MCF 10A (cell line): ENCODE measurements around the gene MUS81. TPM values are rescaled to one million over a fixed set of nuclear protein-coding genes. Genes with fewer than 3 reads are reported as not detected.
"Not testable (repeated sequence)": the region's sequence is repeated elsewhere in the genome, so short reads cannot be mapped to it uniquely, and the experiment has no call there.

Experiments
- BruUV-seq: library from RNA; stranded (reverse); fragments of 400-500 nt; replicated peaks from 2 replicates; lab custom pipeline; 2021; lab: Mats Ljungman, UMichigan
- CTCF ChIA-PET: fragments of 300-600 bp; sonication (Branson Sonifier 250); formaldehyde crosslinking; extraction: SDS; loops from one replicate; lab custom pipeline; 2021; ENCODE audit warnings: antibody characterized with exemption, inconsistent platforms; lab: Yijun Ruan, JAX
- POLR2A ChIA-PET: fragments of 300-600, 350-650 bp; sonication (Branson Sonifier 250); formaldehyde crosslinking; extraction: SDS; loops from one replicate; lab custom pipeline; 2020; ENCODE audit warnings: antibody characterized with exemption, inconsistent platforms; lab: Yijun Ruan, JAX
- DNase-seq: peaks from one replicate; pipeline ENCODE4 v3.0.0-alpha.2; 2018; ENCODE audit not compliant: unreplicated experiment
- H3K27ac Mint-ChIP-seq: one replicate; pipeline ENCODE4 v1.8.0; 2022; ENCODE audit warnings: mild to moderate bottlenecking, low read depth, mixed read lengths; ENCODE audit not compliant: unreplicated experiment
- H3K27me3 Mint-ChIP-seq: one replicate; pipeline ENCODE4 v1.8.0; 2022; ENCODE audit warnings: mixed read lengths; ENCODE audit not compliant: insufficient read depth, unreplicated experiment
- H3K36me3 Mint-ChIP-seq: one replicate; pipeline ENCODE4 v1.8.0; 2022; ENCODE audit warnings: mild to moderate bottlenecking, moderate library complexity, mixed read lengths; ENCODE audit not compliant: insufficient read depth, unreplicated experiment
- H3K4me1 Mint-ChIP-seq: one replicate; pipeline ENCODE4 v1.8.0; 2022; ENCODE audit warnings: mixed read lengths; ENCODE audit not compliant: insufficient read depth, unreplicated experiment
- H3K4me3 Mint-ChIP-seq: one replicate; pipeline ENCODE4 v1.8.0; 2022; ENCODE audit warnings: mild to moderate bottlenecking, moderate library complexity, mixed read lengths; ENCODE audit not compliant: unreplicated experiment
- H3K9me3 Mint-ChIP-seq: one replicate; pipeline ENCODE4 v1.8.0; 2022; ENCODE audit warnings: mixed read lengths; ENCODE audit not compliant: unreplicated experiment
- intact Hi-C: fragments of 100-400 bp; cut with micrococcal nuclease; formaldehyde crosslinking; loops from 2 replicates; pipeline ENCODE4 v1.14.1; 2022
- total RNA-seq: library from RNA; stranded (reverse); gene quantifications from 2 replicates; pipeline ENCODE4 v1.2.3, GENCODE V29; 2022
- TF ChIP-seq, protein P1 (sequence below): fragments of 200-600 bp; IDR thresholded peaks from one replicate; pipeline ENCODE4 v1.8.0; 2022; ENCODE audit warnings: antibody characterized with exemption, mild to moderate bottlenecking; ENCODE audit not compliant: unreplicated experiment

Gene MUS81
- total RNA-seq, 1 experiment from 2014 or later, result 77.6 TPM

DNA sequence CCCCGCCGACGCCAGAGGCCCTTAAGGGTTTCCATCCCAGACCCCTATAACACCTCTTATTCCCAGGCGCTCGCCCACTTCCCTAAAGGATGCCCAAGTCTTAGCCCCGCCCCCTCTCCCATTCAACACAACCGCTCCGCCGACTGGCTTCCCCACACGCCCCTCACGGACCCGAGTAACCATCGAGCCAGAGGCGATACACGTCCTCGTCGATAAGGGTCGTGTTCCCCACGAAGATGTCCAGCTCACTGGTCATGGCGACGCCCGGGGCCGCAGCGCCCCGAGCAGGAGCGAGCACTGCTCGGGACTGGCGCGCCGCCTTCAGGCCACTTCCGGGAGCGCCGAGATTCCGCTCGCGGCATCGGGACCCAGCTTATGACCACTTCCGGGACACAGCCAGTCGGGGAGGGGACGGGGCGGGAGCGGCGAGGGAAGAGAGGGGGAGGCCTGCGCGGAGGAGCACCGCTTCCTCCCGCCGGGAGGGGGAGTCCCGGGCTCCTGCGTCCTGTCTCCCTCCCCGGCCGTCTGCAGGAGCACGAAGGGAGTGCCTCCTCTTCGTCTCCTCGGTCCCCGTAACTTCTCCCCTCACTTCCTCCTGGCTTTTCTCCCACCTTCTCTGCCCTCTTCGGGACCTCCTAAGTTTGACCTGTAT is 28.1 kb downstream of the MUS81 start, which contains the start of gene FIBP:
Gene FIBP, minus strand, starts transcription at position 309 of the 652 bp plus-strand sequence. Its CDS starts 53 bp downstream, at position 256.
- TF ChIP-seq, protein P1, sequence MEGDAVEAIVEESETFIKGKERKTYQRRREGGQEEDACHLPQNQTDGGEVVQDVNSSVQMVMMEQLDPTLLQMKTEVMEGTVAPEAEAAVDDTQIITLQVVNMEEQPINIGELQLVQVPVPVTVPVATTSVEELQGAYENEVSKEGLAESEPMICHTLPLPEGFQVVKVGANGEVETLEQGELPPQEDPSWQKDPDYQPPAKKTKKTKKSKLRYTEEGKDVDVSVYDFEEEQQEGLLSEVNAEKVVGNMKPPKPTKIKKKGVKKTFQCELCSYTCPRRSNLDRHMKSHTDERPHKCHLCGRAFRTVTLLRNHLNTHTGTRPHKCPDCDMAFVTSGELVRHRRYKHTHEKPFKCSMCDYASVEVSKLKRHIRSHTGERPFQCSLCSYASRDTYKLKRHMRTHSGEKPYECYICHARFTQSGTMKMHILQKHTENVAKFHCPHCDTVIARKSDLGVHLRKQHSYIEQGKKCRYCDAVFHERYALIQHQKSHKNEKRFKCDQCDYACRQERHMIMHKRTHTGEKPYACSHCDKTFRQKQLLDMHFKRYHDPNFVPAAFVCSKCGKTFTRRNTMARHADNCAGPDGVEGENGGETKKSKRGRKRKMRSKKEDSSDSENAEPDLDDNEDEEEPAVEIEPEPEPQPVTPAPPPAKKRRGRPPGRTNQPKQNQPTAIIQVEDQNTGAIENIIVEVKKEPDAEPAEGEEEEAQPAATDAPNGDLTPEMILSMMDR, result peak; percentile 84
- DNase-seq, result peak; percentile 97
- POLR2A ChIA-PET, result interaction anchor here (0.6 to 9.9 kb wide), 29 partner anchors 10 to 1576 kb away, joined by 3 to 222 read pairs (median 8); partner anchors contain the start of genes BANF1, C11orf68, CFL1 and DPP3
- Mint-ChIP-seq H3K27me3 (no peaks in the 10 kb centered on the region), H3K4me3 (peak within 1 kb of the TSS; percentile 90), H3K9me3 (no peaks in the 10 kb centered on the region), H3K4me1 (peaks cover 28% of the 10 kb centered on the region), H3K27ac (peak within 1 kb of the TSS; percentile 90), H3K36me3 (peaks cover 66% of the 10 kb centered on the region)
- intact Hi-C loops, result loop anchor here (1.0 to 2.0 kb wide), 2 partner anchors 73 to 101 kb away; partner anchors contain the start of gene SART1
- CTCF ChIA-PET, result interaction anchor here (0.6 to 9.0 kb wide), 29 partner anchors 8 to 442 kb away, joined by 3 to 203 read pairs (median 4); partner anchors contain the start of genes BANF1, CTSW, EIF1AD and FOSL1
- no TSS peak for BruUV-seq

DNA sequence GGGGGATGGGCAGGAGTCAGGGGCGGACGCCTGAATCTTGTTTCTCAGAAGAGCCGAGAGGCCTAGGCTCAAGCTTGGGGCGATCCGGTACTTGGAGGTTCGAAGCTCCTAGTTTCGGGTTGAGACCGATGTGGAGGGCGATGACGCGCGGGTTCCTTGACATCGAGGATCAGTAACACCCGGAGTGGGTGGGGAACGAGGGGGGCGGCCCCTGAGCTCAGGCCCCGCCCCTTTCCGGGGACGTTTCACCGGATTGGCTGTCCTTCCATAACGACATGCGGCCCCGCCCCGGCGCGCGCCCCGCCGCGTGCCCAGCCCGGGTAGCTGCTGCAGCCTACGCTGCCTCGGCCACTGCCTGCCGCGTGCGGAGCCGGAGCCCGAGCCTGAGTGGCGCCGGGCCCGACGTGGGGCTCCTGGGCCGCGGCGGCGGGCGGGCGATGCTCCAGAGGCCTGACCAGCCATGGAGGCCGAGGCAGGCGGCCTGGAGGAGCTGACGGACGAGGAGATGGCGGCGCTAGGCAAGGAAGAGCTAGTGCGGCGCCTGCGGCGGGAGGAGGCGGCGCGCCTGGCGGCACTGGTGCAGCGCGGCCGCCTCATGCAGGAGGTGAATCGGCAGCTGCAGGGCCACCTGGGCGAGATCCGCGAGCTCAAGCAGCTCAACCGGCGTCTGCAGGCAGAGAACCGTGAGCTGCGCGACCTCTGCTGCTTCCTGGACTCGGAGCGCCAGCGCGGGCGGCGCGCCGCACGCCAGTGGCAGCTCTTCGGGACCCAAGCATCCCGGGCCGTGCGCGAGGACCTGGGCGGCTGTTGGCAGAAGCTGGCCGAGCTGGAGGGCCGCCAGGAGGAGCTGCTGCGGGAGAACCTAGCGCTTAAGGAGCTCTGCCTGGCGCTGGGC is 30.3 kb downstream of the MUS81 start, which contains the start of gene CCDC85B:
Gene CCDC85B, plus strand, starts transcription at position 350 of the 895 bp plus-strand sequence. Its CDS starts 111 bp downstream, at position 461.
- Mint-ChIP-seq H3K27me3 (no peaks in the 10 kb centered on the region), H3K9me3 (no peaks in the 10 kb centered on the region), H3K4me1 (peaks cover 32% of the 10 kb centered on the region), H3K27ac (peak within 1 kb of the TSS; percentile 90), H3K4me3 (peak within 1 kb of the TSS; percentile 90), H3K36me3 (peaks cover 74% of the 10 kb centered on the region)
- intact Hi-C loops, result loop anchor here (1.0 kb wide), 2 partner anchors 9 to 21 kb away; no protein-coding TSS in a partner anchor
- peak; percentile 95 for DNase-seq
- POLR2A ChIA-PET, result interaction anchor here (0.6 to 9.9 kb wide), 39 partner anchors 9 to 876 kb away, joined by 3 to 222 read pairs (median 4); partner anchors contain the start of genes BANF1, C11orf68, CFL1 and DPF2
- CTCF ChIA-PET, result interaction anchor here (0.6 to 9.0 kb wide), 14 partner anchors 8 to 380 kb away, joined by 3 to 203 read pairs (median 5); partner anchors contain the start of genes FOSL1 and MUS81
- BruUV-seq, result no TSS peak
- TF ChIP-seq, protein P1, result no peak

DNA sequence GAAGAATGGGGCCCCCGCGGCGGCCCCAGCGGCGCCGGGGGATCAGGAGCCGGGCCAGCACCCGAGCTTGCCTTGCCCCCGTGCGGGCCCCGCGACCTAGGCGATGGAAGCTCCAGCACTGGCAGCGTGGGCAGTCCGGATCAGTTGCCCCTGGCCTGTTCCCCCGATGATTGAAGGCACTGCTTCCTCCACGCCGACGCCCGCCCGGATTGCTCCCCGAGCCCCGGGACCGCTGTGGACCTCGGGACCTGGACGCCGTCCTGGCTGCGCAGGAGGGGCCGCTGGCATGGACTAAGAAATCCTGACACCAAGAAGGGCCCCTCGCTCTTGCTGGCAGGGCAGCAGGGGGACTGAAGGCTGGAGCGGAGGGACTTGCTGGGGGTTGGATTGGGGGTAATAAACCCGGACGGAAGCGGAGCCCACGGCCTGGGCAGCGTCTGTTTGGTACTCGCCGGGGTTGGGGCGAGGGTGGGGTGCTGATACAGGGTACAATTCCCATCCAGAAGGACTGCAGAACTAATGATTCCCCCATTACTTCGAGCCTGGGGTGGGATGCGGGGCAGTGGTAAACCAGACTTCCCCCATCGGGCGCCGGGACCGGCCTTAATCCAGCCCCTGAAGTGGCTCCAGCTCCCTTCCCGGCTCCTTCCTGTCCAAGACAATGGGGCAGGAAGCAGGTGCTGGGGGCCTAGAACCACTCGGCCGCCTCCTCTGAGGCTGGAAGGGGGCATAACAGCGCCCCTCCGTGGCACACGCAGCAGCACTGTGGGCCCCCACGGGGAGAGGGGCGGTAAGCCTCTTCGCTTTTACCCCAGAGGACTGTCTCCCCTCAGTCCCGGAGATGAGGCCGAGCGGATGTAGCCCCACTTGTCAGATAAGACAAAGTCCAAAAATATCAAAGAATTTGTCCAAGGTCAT is 31.2 kb downstream of the MUS81 start:
- TSS peak; percentile 68 for BruUV-seq
- ChIA-PET CTCF (interaction anchor here (0.6 to 9.0 kb wide), 9 partner anchors 9 to 124 kb away, joined by 3 to 203 read pairs (median 5); partner anchors contain the start of gene FOSL1), POLR2A (interaction anchor here (0.6 to 9.9 kb wide), 31 partner anchors 8 to 877 kb away, joined by 3 to 222 read pairs (median 5); partner anchors contain the start of genes BANF1, C11orf68, CFL1 and EIF1AD)
- Mint-ChIP-seq H3K36me3 (peaks cover 72% of the 10 kb centered on the region), H3K27me3 (no peaks in the 10 kb centered on the region), H3K27ac (peak overlapping the region; percentile 90), H3K9me3 (no peaks in the 10 kb centered on the region), H3K4me1 (peaks cover 41% of the 10 kb centered on the region), H3K4me3 (peak overlapping the region; percentile 90)
- DNase-seq, result peak; percentile 41
- TF ChIP-seq, protein P1, result no peak
- intact Hi-C loops, result loop anchor here (1.0 kb wide), 1 partner anchor 20 kb away; no protein-coding TSS in a partner anchor

DNA sequence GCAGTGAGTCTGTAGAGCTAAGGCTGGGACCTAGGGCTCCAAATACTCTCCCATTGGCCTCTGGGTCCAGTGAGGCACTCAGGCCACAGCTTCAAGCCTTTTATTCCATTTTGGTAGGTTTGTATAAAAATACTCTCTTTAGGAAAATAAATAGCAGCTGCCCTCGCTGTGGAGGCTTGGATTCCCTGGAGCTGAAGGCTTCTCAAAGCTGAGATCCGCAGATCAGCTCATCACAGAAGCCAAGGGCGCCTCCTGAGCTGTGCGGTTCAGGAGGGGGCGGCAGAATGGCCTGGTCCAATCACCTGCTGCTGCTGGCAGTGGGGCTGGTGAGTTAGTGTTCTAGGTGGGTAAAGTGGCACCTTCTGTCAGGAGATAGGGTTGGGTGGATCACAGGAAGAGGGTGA is 31.9 kb downstream of the MUS81 start:
- H3K27me3 Mint-ChIP-seq, H3K9me3 Mint-ChIP-seq, DNase-seq, BruUV-seq, intact Hi-C loops: not testable (repeated sequence)
- Mint-ChIP-seq H3K4me1 (peaks cover 47% of the 10 kb centered on the region), H3K27ac (peak overlapping the region; percentile 71), H3K36me3 (peaks cover 72% of the 10 kb centered on the region), H3K4me3 (peak overlapping the region; percentile 90)
- ChIA-PET POLR2A (interaction anchor here (1.1 to 9.9 kb wide), 8 partner anchors 7 to 188 kb away, joined by 3 to 222 read pairs (median 31); partner anchors contain the start of genes C11orf68, CFL1, FOSL1 and MUS81), CTCF (interaction anchor here (0.6 to 5.2 kb wide), 5 partner anchors 8 to 125 kb away, joined by 3 to 27 read pairs (median 3); no protein-coding TSS in a partner anchor)
